ENCODE measurements around the gene NSMF.

Gene NSMF

GRCh38 chr9:137496601-137497375, 37.7 kb upstream of the NSMF start:
- no peaks in the 10 kb centered on the region for H3K9me3 ChIP-seq (ENCODE audit: insufficient read depth, low read depth, low read length)
- no peaks in the 10 kb centered on the region for H3K9me2 ChIP-seq (replicated peaks; ENCODE audit: low read depth, low read length)
- H3K4me2 ChIP-seq (ENCODE audit: low read depth, low read length, poor library complexity, severe bottlenecking): no peak overlapping the region
- no peak overlapping the region for H3K4me3 ChIP-seq (ENCODE audit: low read length, poor library complexity, severe bottlenecking)
- no peaks in the 10 kb centered on the region for H3F3A ChIP-seq (ENCODE audit: low read depth)
- no peak overlapping the region for H2AFZ ChIP-seq (ENCODE audit: low read length)
- no peaks in the 10 kb centered on the region for H3K36me3 ChIP-seq (ENCODE audit: insufficient read depth, low read length)
- H4K20me1 ChIP-seq (ENCODE audit: insufficient read depth, low read length, poor library complexity, severe bottlenecking): no peaks in the 10 kb centered on the region
- H3K9ac ChIP-seq (ENCODE audit: low read depth, low read length, poor library complexity, severe bottlenecking): no peak overlapping the region
- no peaks in the 10 kb centered on the region for H3K4me1 ChIP-seq (ENCODE audit: insufficient read depth, low read length, poor library complexity, severe bottlenecking)
- no peak for TF ChIP-seq EZH2phosphoT487 (IDR thresholded peaks at IDR 0.05; ENCODE audit: borderline replicate concordance)
- TF ChIP-seq, protein P1, sequence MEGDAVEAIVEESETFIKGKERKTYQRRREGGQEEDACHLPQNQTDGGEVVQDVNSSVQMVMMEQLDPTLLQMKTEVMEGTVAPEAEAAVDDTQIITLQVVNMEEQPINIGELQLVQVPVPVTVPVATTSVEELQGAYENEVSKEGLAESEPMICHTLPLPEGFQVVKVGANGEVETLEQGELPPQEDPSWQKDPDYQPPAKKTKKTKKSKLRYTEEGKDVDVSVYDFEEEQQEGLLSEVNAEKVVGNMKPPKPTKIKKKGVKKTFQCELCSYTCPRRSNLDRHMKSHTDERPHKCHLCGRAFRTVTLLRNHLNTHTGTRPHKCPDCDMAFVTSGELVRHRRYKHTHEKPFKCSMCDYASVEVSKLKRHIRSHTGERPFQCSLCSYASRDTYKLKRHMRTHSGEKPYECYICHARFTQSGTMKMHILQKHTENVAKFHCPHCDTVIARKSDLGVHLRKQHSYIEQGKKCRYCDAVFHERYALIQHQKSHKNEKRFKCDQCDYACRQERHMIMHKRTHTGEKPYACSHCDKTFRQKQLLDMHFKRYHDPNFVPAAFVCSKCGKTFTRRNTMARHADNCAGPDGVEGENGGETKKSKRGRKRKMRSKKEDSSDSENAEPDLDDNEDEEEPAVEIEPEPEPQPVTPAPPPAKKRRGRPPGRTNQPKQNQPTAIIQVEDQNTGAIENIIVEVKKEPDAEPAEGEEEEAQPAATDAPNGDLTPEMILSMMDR (conservative IDR thresholded peaks at IDR 0.05; ENCODE audit: low read length): no peak
- H3K79me2 ChIP-seq (ENCODE audit: insufficient read depth, low read length): no peaks in the 10 kb centered on the region
- H3K27me3 ChIP-seq (ENCODE audit: insufficient read depth, low read length, poor library complexity, severe bottlenecking): no peaks in the 10 kb centered on the region

- no peak overlapping the region for H3K4me2 ChIP-seq (ENCODE audit: low read depth, low read length, poor library complexity, severe bottlenecking)
- H2AFZ ChIP-seq (ENCODE audit: low read length): no peak overlapping the region
- H3K27me3 ChIP-seq (ENCODE audit: insufficient read depth, low read length, poor library complexity, severe bottlenecking): no peaks in the 10 kb centered on the region
- TF ChIP-seq EZH2phosphoT487 (IDR thresholded peaks at IDR 0.05; ENCODE audit: borderline replicate concordance): no peak
- H3K4me3 ChIP-seq (ENCODE audit: low read length, poor library complexity, severe bottlenecking): no peak overlapping the region
- no peaks in the 10 kb centered on the region for H3K9me2 ChIP-seq (replicated peaks; ENCODE audit: low read depth, low read length)
- no peaks in the 10 kb centered on the region for H3K9me3 ChIP-seq (ENCODE audit: insufficient read depth, low read depth, low read length)
- H3K79me2 ChIP-seq (ENCODE audit: insufficient read depth, low read length): no peaks in the 10 kb centered on the region
- no peaks in the 10 kb centered on the region for H4K20me1 ChIP-seq (ENCODE audit: insufficient read depth, low read length, poor library complexity, severe bottlenecking)
- no peak overlapping the region for H3K9ac ChIP-seq (ENCODE audit: low read depth, low read length, poor library complexity, severe bottlenecking)
- H3K4me1 ChIP-seq (ENCODE audit: insufficient read depth, low read length, poor library complexity, severe bottlenecking): no peaks in the 10 kb centered on the region
- no peaks in the 10 kb centered on the region for H3F3A ChIP-seq (ENCODE audit: low read depth)
- no peaks in the 10 kb centered on the region for H3K36me3 ChIP-seq (ENCODE audit: insufficient read depth, low read length)
Measured at GRCh38 chr9:137494550-137495351, 35.6 kb upstream of the NSMF start.

DNA sequence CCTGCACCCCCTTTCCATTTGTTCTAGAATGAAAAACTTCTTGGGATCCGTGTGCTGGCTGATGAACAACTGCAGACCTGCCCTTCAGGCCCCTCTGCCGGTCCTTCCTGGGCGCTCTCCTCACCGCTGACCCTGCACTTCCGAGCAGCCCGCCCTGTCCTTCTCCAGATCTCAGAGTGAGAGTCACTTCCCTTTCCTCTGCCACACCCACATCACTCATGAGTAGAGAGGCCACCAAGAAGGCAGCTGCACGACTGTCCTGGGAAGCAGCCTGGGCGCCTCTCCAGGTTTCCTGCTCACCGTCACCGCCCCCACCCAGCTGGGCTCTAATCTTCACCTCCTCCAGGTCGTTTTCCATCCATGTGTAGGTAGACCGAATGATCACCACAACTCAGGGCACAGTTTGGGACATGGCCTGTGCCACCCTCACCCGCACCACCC, 35.0 kb upstream of the NSMF start:
- Histone ChIP-seq H3K27me3 (ENCODE audit: insufficient read depth, low read length, poor library complexity, severe bottlenecking) (no peaks in the 10 kb centered on the region), H2AFZ (ENCODE audit: low read length) (no peak overlapping the region), H3K9me2 (replicated peaks; ENCODE audit: low read depth, low read length) (no peaks in the 10 kb centered on the region), H3K4me2 (ENCODE audit: low read depth, low read length, poor library complexity, severe bottlenecking) (no peak overlapping the region), H3K9me3 (ENCODE audit: insufficient read depth, low read depth, low read length) (no peaks in the 10 kb centered on the region), H3K4me1 (ENCODE audit: insufficient read depth, low read length, poor library complexity, severe bottlenecking) (no peaks in the 10 kb centered on the region), H3K79me2 (ENCODE audit: insufficient read depth, low read length) (no peaks in the 10 kb centered on the region), H3K9ac (ENCODE audit: low read depth, low read length, poor library complexity, severe bottlenecking) (no peak overlapping the region), H3F3A (ENCODE audit: low read depth) (no peaks in the 10 kb centered on the region), H3K4me3 (ENCODE audit: low read length, poor library complexity, severe bottlenecking) (no peak overlapping the region), H3K36me3 (ENCODE audit: insufficient read depth, low read length) (no peaks in the 10 kb centered on the region), H4K20me1 (ENCODE audit: insufficient read depth, low read length, poor library complexity, severe bottlenecking) (no peaks in the 10 kb centered on the region)
- TF ChIP-seq EZH2phosphoT487 (IDR thresholded peaks at IDR 0.05; ENCODE audit: borderline replicate concordance): no peak
- TF ChIP-seq, protein P1 (conservative IDR thresholded peaks at IDR 0.05; ENCODE audit: low read length): no peak
